ENCODE data around the gene CA9.

GRCh38 chr9:35658968-35659220, 14.8 kb upstream of the CA9 start:
- no peak for TF ChIP-seq CTCF (IDR thresholded peaks at IDR 0.05; ENCODE audit: low read depth, low read length)
- no peak for TF ChIP-seq EZH2phosphoT487 (IDR thresholded peaks at IDR 0.05; ENCODE audit: low read depth)

Data from OCI-LY3 (cell line).